H1 (cell line): ENCODE measurements around the gene SMC6. TPM values are rescaled to one million over a fixed set of nuclear protein-coding genes. Genes with fewer than 3 reads are reported as not detected.

Experiments used
- CHD1 ChIP-seq: IDR thresholded peaks from 2 replicates; pipeline ENCODE4 v1.6.1; 2012; ENCODE audit warnings: low read depth, low read length, improper control_type of control experiment
- CTBP2 ChIP-seq: IDR thresholded peaks from 2 replicates; pipeline ENCODE4 v1.7.0; 2011; ENCODE audit warnings: borderline replicate concordance, mild to moderate bottlenecking, moderate library complexity, mixed read lengths, low read length; ENCODE audit not compliant: insufficient read depth, insufficient read length
- JUN ChIP-seq: IDR thresholded peaks from 2 replicates; pipeline ENCODE4 v1.6.1; 2011; ENCODE audit warnings: low read depth, mild to moderate bottlenecking, improper control_type of control experiment, low read length
- POLR2AphosphoS5 ChIP-seq: IDR thresholded peaks from 2 replicates; pipeline ENCODE4 v1.6.1; 2011; ENCODE audit warnings: low read depth, low read length
- RXRA ChIP-seq: IDR thresholded peaks from 2 replicates; pipeline ENCODE4 v1.6.1; 2011; ENCODE audit warnings: low read depth, mild to moderate bottlenecking, low read length, moderate library complexity; ENCODE audit not compliant: insufficient read depth
- SP2 ChIP-seq: IDR thresholded peaks from 2 replicates; pipeline ENCODE4 v1.6.1; 2012; ENCODE audit warnings: mild to moderate bottlenecking, low read length, inconsistent platforms
- polyA plus RNA-seq, 7 experiments: library from polyadenylated mRNA; depleted of rRNA in 3 of 7; stranded (reverse) in 5 of 7; unstranded in 2 of 7; fragments of >200 nt in 5 of 7; fragments of 200-250 nt in 2 of 7; gene quantifications; 1 replicate in 5 of 7; 2 replicates in 1 of 7; 4 replicates in 1 of 7; pipeline versions ENCODE4 v1.2.1 to v1.2.3, GENCODE V29; 2011 to 2013; ENCODE audit warnings: missing spikeins in 2 of 7, mixed read lengths in 2 of 7
- total RNA-seq: library from RNA; stranded (reverse); fragmentation: NEBNext Ultra II Directional; extraction: Animal tissue kit (Norgen Biotek cat#: 25700); gene quantifications from 2 replicates; pipeline ENCODE4 v1.2.1, GENCODE V29; 2021

The SMC6 gene
- total and polyA plus RNA-seq, 2 of the 8 experiments (the other 6 are each of a cell fraction or from before 2014, with no cell fraction given): 9.7 to 49.5 TPM

DNA sequence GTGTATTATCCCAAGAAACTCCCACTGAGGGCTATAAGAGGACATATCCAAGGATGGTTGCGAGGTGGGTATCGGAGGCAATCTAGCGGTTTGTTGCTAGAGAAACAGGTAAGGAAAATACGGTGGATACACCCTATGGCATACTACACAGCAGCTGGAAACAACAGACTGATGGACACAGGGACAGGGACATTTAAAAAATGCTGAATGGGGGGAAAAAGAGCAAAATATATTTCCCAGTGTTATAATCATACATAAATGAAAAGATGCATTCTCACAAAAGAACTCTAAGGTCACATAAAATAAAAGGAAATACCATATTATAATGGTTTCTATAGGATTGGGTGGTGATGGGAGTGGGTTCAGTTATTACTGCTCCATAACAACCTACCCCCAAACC, 95.9 kb downstream of the SMC6 start (continued):
- TF ChIP-seq RXRA: no peak
- TF ChIP-seq JUN: no peak
- no peak for TF ChIP-seq CTBP2
- TF ChIP-seq POLR2AphosphoS5: no peak
- TF ChIP-seq SP2: no peak
- TF ChIP-seq CHD1: no peak
- TF ChIP-seq, all 59 proteins: peak for 0
